SK-N-SH (cell line): ENCODE results near the gene AUTS2. TPM values are rescaled to one million over a fixed set of nuclear protein-coding genes. Genes with fewer than 3 reads are reported as not detected.
A peak's percentile ranks its signal among the peaks of the same experiment; 100 is the strongest.

Experiments used
- CTCF ChIA-PET: fragments of 300-600, 350-600 bp; formaldehyde crosslinking; extraction: SDS; loops from one replicate; lab custom pipeline; 2021; lab: Yijun Ruan, JAX
- POLR2A ChIA-PET: fragments of 350-600 bp; sonication (Branson Sonifier 250); formaldehyde crosslinking; extraction: SDS; loops from one replicate; lab custom pipeline; 2020; ENCODE audit warnings: antibody characterized with exemption, inconsistent platforms; lab: Yijun Ruan, JAX
- DNase-seq: peaks from one replicate; pipeline ENCODE4 v3.0.0; 2012
- H2AFZ ChIP-seq: fragments of 200-600 bp; sonication (generic); 2 replicates; pipeline ENCODE4 v1.8.1; 2016; ENCODE audit warnings: antibody characterized with exemption, mild to moderate bottlenecking, low read depth
- H3F3A ChIP-seq: fragments of 200-600 bp; sonication (generic); replicated peaks from 2 replicates; pipeline ENCODE3; 2016; ENCODE audit warnings: antibody characterized with exemption, mild to moderate bottlenecking; ENCODE audit not compliant: insufficient read depth
- H3K27ac ChIP-seq, 2 experiments: fragments of 200-500 bp in 1 of 2; fragments of 200-600 bp in 1 of 2; sonication (Bioruptor generic) in 1 of 2; sonication (generic), shearing (Covaris generic) in 1 of 2; 2 replicates each; pipeline versions ENCODE4 v1.5.1 to v1.6.1; 2014 to 2016; ENCODE audit warnings: low read depth in 2 of 2, inconsistent platforms in 1 of 2, low read length in 1 of 2, mild to moderate bottlenecking in 1 of 2, mixed read lengths in 1 of 2
- H3K27me3 ChIP-seq: fragments of 200-600 bp; sonication (generic), shearing (Covaris generic); 2 replicates; pipeline ENCODE4 v1.6.1; 2016; ENCODE audit warnings: mixed run types; ENCODE audit not compliant: insufficient read depth
- H3K36me3 ChIP-seq, 2 experiments: fragments of 200-500 bp in 1 of 2; fragments of 200-600 bp in 1 of 2; sonication (Bioruptor generic) in 1 of 2; sonication (generic) in 1 of 2; replicated peaks in 1 of 2; 2 replicates each; pipeline versions ENCODE3 to v1.5.1; 2014 to 2016; ENCODE audit warnings: low read length in 1 of 2, mild to moderate bottlenecking in 1 of 2; ENCODE audit not compliant: insufficient read depth in 2 of 2, control insufficient read depth in 1 of 2
- H3K4me1 ChIP-seq, 2 experiments: fragments of 200-500 bp in 1 of 2; fragments of 200-600 bp in 1 of 2; sonication (Bioruptor generic) in 1 of 2; sonication (generic), shearing (Covaris generic) in 1 of 2; 2 replicates each; pipeline versions ENCODE4 v1.5.1 to v1.6.1; 2014 to 2016; ENCODE audit warnings: low read depth in 1 of 2, low read length in 1 of 2, mixed run types in 1 of 2; ENCODE audit not compliant: insufficient read depth in 2 of 2, control insufficient read depth in 1 of 2
- H3K4me2 ChIP-seq: fragments of 200-600 bp; sonication (generic), shearing (Covaris generic); 2 replicates; pipeline ENCODE4 v1.6.1; 2017; ENCODE audit warnings: mixed run types
- H3K4me3 ChIP-seq, 2 experiments: fragments of 200-500 bp in 1 of 2; fragments of 200-600 bp in 1 of 2; sonication (Bioruptor generic) in 1 of 2; sonication (generic), shearing (Covaris generic) in 1 of 2; 2 replicates each; pipeline versions ENCODE4 v1.5.1 to v1.8.1; 2014 to 2016; ENCODE audit warnings: low read depth in 2 of 2, inconsistent platforms in 1 of 2, low read length in 1 of 2, mild to moderate bottlenecking in 1 of 2, mixed read lengths in 1 of 2, moderate library complexity in 1 of 2
- H3K79me2 ChIP-seq: fragments of 200-600 bp; sonication (generic); 2 replicates; pipeline ENCODE4 v1.8.1; 2017; ENCODE audit warnings: mild to moderate bottlenecking; ENCODE audit not compliant: insufficient read depth
- H3K9ac ChIP-seq: fragments of 200-600 bp; sonication (generic); 2 replicates; pipeline ENCODE4 v1.6.1; 2017; ENCODE audit warnings: mixed run types
- H3K9me2 ChIP-seq: fragments of 200-600 bp; sonication (generic); 2 replicates; pipeline ENCODE4 v1.6.1; 2017; ENCODE audit warnings: mixed run types
- H3K9me3 ChIP-seq: fragments of 200-600 bp; sonication (generic); 2 replicates; pipeline ENCODE4 v1.6.1; 2017; ENCODE audit warnings: mixed run types, mild to moderate bottlenecking, moderate library complexity
- H4K20me1 ChIP-seq: fragments of 200-600 bp; sonication (generic); 2 replicates; pipeline ENCODE4 v1.6.1; 2017; ENCODE audit warnings: mild to moderate bottlenecking, mixed run types; ENCODE audit not compliant: insufficient read depth
- EZH2phosphoT487 ChIP-seq: fragments of 200-600 bp; sonication (generic); IDR thresholded peaks from 2 replicates; pipeline ENCODE4 v1.6.1; 2017; ENCODE audit warnings: low read depth, mixed run types, mild to moderate bottlenecking, antibody characterized with exemption, moderate library complexity, borderline replicate concordance
- FOXJ3 ChIP-seq: sonication (generic); formaldehyde crosslinking; IDR thresholded peaks from 2 replicates; pipeline ENCODE4 v1.5.1; 2020; ENCODE audit warnings: mild to moderate bottlenecking, missing genetic modification reagents
- FOXM1 ChIP-seq: IDR thresholded peaks from 2 replicates; pipeline ENCODE4 v1.4.0; 2012; ENCODE audit warnings: low read depth, mild to moderate bottlenecking
- GATA2 ChIP-seq: sonication (generic); formaldehyde crosslinking; IDR thresholded peaks from 2 replicates; pipeline ENCODE4 v1.5.0; 2020; ENCODE audit warnings: mild to moderate bottlenecking, missing genetic modification reagents
- IRF3 ChIP-seq: fragments of 150-350 bp; IDR thresholded peaks from 2 replicates; pipeline ENCODE4 v1.6.1; 2016; ENCODE audit warnings: mild to moderate bottlenecking, low read depth, low read length
- NFIC ChIP-seq: IDR thresholded peaks from 2 replicates; pipeline ENCODE4 v1.4.0; 2012; ENCODE audit warnings: borderline replicate concordance
- PBX3 ChIP-seq: IDR thresholded peaks from 2 replicates; pipeline ENCODE4; 2012
- POLR2AphosphoS5 ChIP-seq: IDR thresholded peaks from 2 replicates; pipeline ENCODE4 v1.6.1; 2012; ENCODE audit warnings: low read depth, low read length
- RAD21 ChIP-seq: IDR thresholded peaks from 2 replicates; pipeline ENCODE4 v1.6.1; 2012; ENCODE audit warnings: mild to moderate bottlenecking, low read length
- RCOR1 ChIP-seq: fragments of 150-350 bp; IDR thresholded peaks from 2 replicates; pipeline ENCODE4 v1.6.1; 2017; ENCODE audit warnings: antibody characterized with exemption, low read length
- RFX5 ChIP-seq: IDR thresholded peaks from 2 replicates; pipeline ENCODE4 v1.6.1; 2012; ENCODE audit warnings: mild to moderate bottlenecking, improper control_type of control experiment, low read length
- TAF1 ChIP-seq: IDR thresholded peaks from 2 replicates; pipeline ENCODE4 v1.6.1; 2012; ENCODE audit warnings: low read depth, mild to moderate bottlenecking, low read length, moderate library complexity, borderline replicate concordance
- TCF12 ChIP-seq: IDR thresholded peaks from 2 replicates; pipeline ENCODE4 v1.4.0; 2012
- TEAD4 ChIP-seq: IDR thresholded peaks from 2 replicates; pipeline ENCODE4 v1.4.0; 2012; ENCODE audit warnings: mild to moderate bottlenecking, borderline replicate concordance; ENCODE audit not compliant: insufficient read depth
- YY1 ChIP-seq: IDR thresholded peaks from 2 replicates; pipeline ENCODE4 v1.4.0; 2012; ENCODE audit warnings: low read depth, mild to moderate bottlenecking
- WGBS: methylation state at CpG from one replicate; pipeline ENCODE4 v1.1.6; 2017; ENCODE audit warnings: low lambda C conversion rate; 5-methylcytosine and 5-hydroxymethylcytosine counted together
- polyA plus RNA-seq, 3 experiments: library from polyadenylated mRNA; depleted of rRNA; stranded (reverse); fragments of >200 nt; gene quantifications; 2 replicates each; pipeline ENCODE4 v1.2.3, GENCODE V29; 2012

AUTS2 gene
- polyA plus RNA-seq, 1 of the 3 experiments (the other 2 are of a cell fraction) = 15.6 TPM

DNA sequence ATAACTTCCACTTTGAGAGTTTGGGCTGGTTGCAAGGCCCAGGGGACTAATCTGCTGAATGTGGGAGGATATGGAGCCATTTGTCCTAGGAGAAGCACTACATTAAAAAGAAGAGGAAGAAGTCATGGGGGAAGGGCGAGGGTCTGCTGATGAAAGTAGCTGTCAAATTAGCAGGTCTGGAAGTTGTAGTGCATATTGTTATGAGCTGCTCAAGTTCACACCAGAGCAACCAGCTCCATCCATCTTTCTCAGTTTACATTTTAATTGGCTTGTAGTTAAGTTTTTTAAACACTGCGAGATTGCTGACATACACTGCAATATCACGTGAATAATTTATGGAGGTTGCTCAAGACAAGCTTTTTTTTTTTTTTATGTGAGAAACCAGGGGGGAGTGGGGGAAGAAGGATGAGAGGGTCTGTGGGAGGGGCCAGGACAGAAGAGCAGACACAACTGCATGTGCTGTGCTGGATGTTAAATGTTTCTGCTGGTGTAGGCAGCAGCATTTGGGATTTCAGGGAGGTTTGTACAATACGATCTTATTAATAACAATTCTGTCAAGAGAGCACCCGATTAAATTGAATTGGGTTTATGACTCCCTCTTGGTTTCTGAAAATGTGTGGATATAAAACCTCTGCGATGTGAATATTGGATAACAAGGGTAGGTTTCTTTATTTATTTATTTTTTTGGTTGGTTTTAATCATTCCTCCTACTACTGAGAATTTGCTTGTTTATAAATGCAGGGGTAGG is 774.7 kb downstream of the AUTS2 start:
- no peaks in the 10 kb centered on the region for H3K36me3 ChIP-seq
- no peaks in the 10 kb centered on the region for H3K27me3 ChIP-seq
- no peak overlapping the region for H3K4me3 ChIP-seq
- no peak overlapping the region for H3K9ac ChIP-seq
- no peaks in the 10 kb centered on the region for H4K20me1 ChIP-seq
- no peak overlapping the region for H3K4me2 ChIP-seq
- DNase-seq = no peak
- TF ChIP-seq PBX3 (no peak), POLR2AphosphoS5 (no peak), FOXJ3 (CRISPR knock-in tag) (no peak), YY1 (no peak), RCOR1 (no peak), TEAD4 (no peak), FOXM1 (no peak), EZH2phosphoT487 (no peak), GATA2 (CRISPR knock-in tag) (no peak), RAD21 (no peak), NFIC (no peak), TCF12 (no peak), TAF1 (no peak), IRF3 (no peak)
- H3K27ac ChIP-seq = no peak overlapping the region
- no peaks in the 10 kb centered on the region for H3F3A ChIP-seq
- CTCF ChIA-PET = interaction anchor here (1.0 kb wide), 1 partner anchor 10 kb away, joined by 3 read pairs; no protein-coding TSS in a partner anchor
- H3K4me1 ChIP-seq = peaks cover 0 to 23% of the 10 kb centered on the region in 2 experiments; a peak in 2 of 4 replicates
- no peaks in the 10 kb centered on the region for H3K9me2 ChIP-seq
- POLR2A ChIA-PET = interaction anchor here (0.6 kb wide), 1 partner anchor 27 kb away, joined by 3 read pairs; no protein-coding TSS in a partner anchor
- WGBS = 71% methylated on average over 6 of the region's 6 CpGs
- no peak overlapping the region for H2AFZ ChIP-seq
- H3K9me3 ChIP-seq = no peaks in the 10 kb centered on the region
- no peaks in the 10 kb centered on the region for H3K79me2 ChIP-seq

DNA sequence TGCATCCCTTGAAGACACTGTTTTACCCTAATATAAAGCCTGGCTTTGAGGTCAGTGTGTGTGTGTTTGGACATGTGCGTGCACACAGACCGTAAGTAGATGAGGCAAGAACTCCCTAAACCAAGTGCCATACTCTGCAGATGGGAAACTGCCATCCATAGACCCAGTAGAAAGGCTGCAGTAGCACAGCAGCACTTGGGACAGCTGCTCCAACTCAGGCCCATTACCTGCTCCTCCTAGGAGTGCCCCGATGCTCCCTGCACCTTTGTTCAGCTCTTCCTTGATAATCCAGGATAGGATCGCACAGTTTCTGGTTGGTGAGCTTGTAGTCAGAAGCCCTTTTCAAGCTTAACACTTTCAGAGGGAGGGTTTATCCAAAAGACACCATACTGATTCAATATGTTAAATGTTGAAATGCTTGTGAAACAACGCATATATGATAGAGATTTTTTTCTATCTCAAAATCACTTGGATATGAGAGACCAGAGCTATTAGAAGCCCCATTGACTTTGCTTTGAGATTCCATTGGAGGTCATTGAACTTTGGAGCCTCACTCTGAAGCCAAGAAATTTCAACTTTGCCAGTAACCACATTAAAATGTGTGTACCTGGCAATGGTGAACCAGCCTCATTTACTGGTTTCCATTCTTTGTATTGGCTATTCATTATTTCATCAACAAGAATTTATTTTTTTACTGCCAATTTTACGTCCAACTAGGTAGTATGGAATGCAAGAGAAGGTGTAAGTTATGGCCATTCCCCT is 776.7 kb downstream of the AUTS2 start:
- DNase-seq = no peak
- H3K36me3 ChIP-seq = no peaks in the 10 kb centered on the region
- POLR2A ChIA-PET = no interaction called here
- H3K79me2 ChIP-seq = no peaks in the 10 kb centered on the region
- 84% methylated on average over 6 of the region's 6 CpGs for WGBS
- no peak overlapping the region for H2AFZ ChIP-seq
- H3K4me3 ChIP-seq = no peak overlapping the region
- H3K4me1 ChIP-seq = peaks cover 3 to 25% of the 10 kb centered on the region in 2 experiments; a peak in 3 of 4 replicates
- H3F3A ChIP-seq = no peaks in the 10 kb centered on the region
- H3K9me3 ChIP-seq = no peaks in the 10 kb centered on the region
- H3K27me3 ChIP-seq = no peaks in the 10 kb centered on the region
- no peaks in the 10 kb centered on the region for H3K9me2 ChIP-seq
- CTCF ChIA-PET = interaction anchor here (1.0 to 1.4 kb wide), 4 partner anchors 10 to 323 kb away, joined by 3 to 5 read pairs (median 3); no protein-coding TSS in a partner anchor
- H4K20me1 ChIP-seq = no peaks in the 10 kb centered on the region
- TF ChIP-seq RAD21 (no peak), YY1 (no peak), RFX5 (no peak), NFIC (peak; percentile 44)
- no peak overlapping the region for H3K9ac ChIP-seq
- H3K27ac ChIP-seq = peak overlapping the region in 1 of 2 experiments; percentile 94; a peak in 1 of 4 replicates
- no peak overlapping the region for H3K4me2 ChIP-seq
